ENCODE data around the gene GMDS. TPM values are rescaled to one million over a fixed set of nuclear protein-coding genes. Genes with fewer than 3 reads are reported as not detected.

Gene GMDS
- polyA plus RNA-seq, 1 donor (not counting 4 experiments of a cell fraction or from before 2014, with no cell fraction given), result 22.1 TPM

DNA sequence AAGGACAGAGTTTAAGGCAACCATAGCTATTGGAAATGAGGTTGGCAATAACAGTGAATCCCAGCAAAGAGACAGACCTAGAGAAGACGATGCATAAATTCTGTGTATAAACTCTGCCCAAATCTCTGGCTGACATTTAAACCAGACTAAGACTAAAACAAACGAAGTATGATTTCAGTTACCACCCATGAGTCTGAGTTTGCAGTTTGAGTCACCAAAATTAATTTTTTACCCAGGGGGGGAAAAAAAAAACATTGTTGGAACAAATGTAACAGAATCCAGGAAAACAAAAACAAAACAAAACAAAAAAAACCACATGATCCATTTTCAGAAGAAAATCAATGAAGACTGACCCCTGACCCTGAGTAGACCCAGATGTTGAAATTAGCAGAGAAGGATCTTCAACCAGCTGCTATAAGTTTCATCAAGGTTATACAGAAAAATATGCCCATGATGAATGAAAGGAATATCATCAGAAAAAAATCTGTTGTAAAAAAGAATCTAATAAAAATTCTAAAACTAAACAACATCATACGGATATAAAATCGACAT is 190.8 kb downstream of the GMDS start:
- Histone ChIP-seq H3K27me3 (ENCODE audit: control insufficient read depth, extremely low read depth, insufficient read depth, low read length) (no peaks in the 10 kb centered on the region), H2AFZ (ENCODE audit: control insufficient read depth, low read length) (no peak overlapping the region), H3K4me2 (ENCODE audit: control insufficient read depth, extremely low read depth, insufficient read depth, low read depth, low read length) (no peak overlapping the region), H3K9me3 (ENCODE audit: control insufficient read depth, low read depth, low read length) (no peaks in the 10 kb centered on the region), H3K4me1 (ENCODE audit: control insufficient read depth, extremely low read depth, insufficient read depth, low read length) (no peaks in the 10 kb centered on the region), H3K9ac (ENCODE audit: control insufficient read depth, extremely low read depth, insufficient read depth, low read length) (no peak overlapping the region), H3K36me3 (ENCODE audit: control insufficient read depth in 2 of 2, extremely low read depth in 1 of 2, insufficient read depth in 2 of 2, low read length in 2 of 2) (no peaks in the 10 kb centered on the region), H3K4me3 (ENCODE audit: control insufficient read depth in 2 of 3, extremely low read depth in 1 of 3, insufficient read depth in 2 of 3, low read depth in 1 of 3, low read length in 3 of 3) (no peak overlapping the region), H3K79me2 (ENCODE audit: control insufficient read depth, insufficient read depth, low read length) (no peaks in the 10 kb centered on the region), H3K9me1 (ENCODE audit: control insufficient read depth, extremely low read depth, insufficient read depth, low read length) (no peaks in the 10 kb centered on the region), H4K20me1 (ENCODE audit: control insufficient read depth, extremely low read depth, insufficient read depth, low read length) (no peaks in the 10 kb centered on the region), H3K27ac (ENCODE audit: control insufficient read depth, insufficient read depth, low read length) (no peak overlapping the region)
- DNase-seq (ENCODE audit: low read depth, low spot score) (no peak), FAIRE-seq (no peak)
- dilution Hi-C loops (cut with MboI; ENCODE audit: extremely low pct_ligation_motif_present, low sequenced_read_pairs), result no loop called here
- TF ChIP-seq, protein P1, sequence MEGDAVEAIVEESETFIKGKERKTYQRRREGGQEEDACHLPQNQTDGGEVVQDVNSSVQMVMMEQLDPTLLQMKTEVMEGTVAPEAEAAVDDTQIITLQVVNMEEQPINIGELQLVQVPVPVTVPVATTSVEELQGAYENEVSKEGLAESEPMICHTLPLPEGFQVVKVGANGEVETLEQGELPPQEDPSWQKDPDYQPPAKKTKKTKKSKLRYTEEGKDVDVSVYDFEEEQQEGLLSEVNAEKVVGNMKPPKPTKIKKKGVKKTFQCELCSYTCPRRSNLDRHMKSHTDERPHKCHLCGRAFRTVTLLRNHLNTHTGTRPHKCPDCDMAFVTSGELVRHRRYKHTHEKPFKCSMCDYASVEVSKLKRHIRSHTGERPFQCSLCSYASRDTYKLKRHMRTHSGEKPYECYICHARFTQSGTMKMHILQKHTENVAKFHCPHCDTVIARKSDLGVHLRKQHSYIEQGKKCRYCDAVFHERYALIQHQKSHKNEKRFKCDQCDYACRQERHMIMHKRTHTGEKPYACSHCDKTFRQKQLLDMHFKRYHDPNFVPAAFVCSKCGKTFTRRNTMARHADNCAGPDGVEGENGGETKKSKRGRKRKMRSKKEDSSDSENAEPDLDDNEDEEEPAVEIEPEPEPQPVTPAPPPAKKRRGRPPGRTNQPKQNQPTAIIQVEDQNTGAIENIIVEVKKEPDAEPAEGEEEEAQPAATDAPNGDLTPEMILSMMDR (optimal IDR thresholded peaks at IDR 0.05 in 1 of 3, IDR thresholded peaks at IDR 0.05 in 1 of 3, conservative IDR thresholded peaks at IDR 0.05 in 1 of 3; ENCODE audit: extremely low read depth in 1 of 3, insufficient read depth in 2 of 3, low read length in 3 of 3), result no peak
- TF ChIP-seq EZH2 (IDR thresholded peaks at IDR 0.05; ENCODE audit: low read length), result no peak

DNA sequence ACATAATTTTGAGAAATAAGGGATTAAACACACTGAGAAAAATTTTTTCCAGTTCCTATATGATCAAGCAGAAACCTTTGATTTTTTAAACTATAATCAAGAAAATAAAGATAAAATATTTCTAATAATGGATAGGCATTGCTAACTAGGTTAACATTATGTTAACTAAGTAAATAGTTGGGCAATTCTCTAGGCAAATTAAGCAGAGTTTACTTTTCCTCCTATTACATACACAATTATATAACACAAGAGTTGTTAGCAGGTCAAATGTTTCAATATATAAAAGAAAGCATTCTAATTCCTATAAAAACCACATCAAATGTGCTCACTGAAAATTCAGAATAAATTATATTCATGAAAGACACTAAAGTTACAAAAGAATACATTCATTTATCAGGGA is 191.7 kb downstream of the GMDS start:
- no peak for TF ChIP-seq EZH2 (IDR thresholded peaks at IDR 0.05; ENCODE audit: low read length)
- TF ChIP-seq, protein P1 (optimal IDR thresholded peaks at IDR 0.05 in 1 of 3, IDR thresholded peaks at IDR 0.05 in 1 of 3, conservative IDR thresholded peaks at IDR 0.05 in 1 of 3; ENCODE audit: extremely low read depth in 1 of 3, insufficient read depth in 2 of 3, low read length in 3 of 3), result no peak
- Histone ChIP-seq H3K27ac (ENCODE audit: control insufficient read depth, insufficient read depth, low read length) (no peak overlapping the region), H3K4me1 (ENCODE audit: control insufficient read depth, extremely low read depth, insufficient read depth, low read length) (no peaks in the 10 kb centered on the region), H3K79me2 (ENCODE audit: control insufficient read depth, insufficient read depth, low read length) (no peaks in the 10 kb centered on the region), H4K20me1 (ENCODE audit: control insufficient read depth, extremely low read depth, insufficient read depth, low read length) (no peaks in the 10 kb centered on the region), H3K27me3 (ENCODE audit: control insufficient read depth, extremely low read depth, insufficient read depth, low read length) (no peaks in the 10 kb centered on the region), H3K4me2 (ENCODE audit: control insufficient read depth, extremely low read depth, insufficient read depth, low read depth, low read length) (no peak overlapping the region), H3K9me3 (ENCODE audit: control insufficient read depth, low read depth, low read length) (no peaks in the 10 kb centered on the region), H3K4me3 (ENCODE audit: control insufficient read depth in 2 of 3, extremely low read depth in 1 of 3, insufficient read depth in 2 of 3, low read depth in 1 of 3, low read length in 3 of 3) (no peak overlapping the region), H3K9me1 (ENCODE audit: control insufficient read depth, extremely low read depth, insufficient read depth, low read length) (no peaks in the 10 kb centered on the region), H3K36me3 (ENCODE audit: control insufficient read depth in 2 of 2, extremely low read depth in 1 of 2, insufficient read depth in 2 of 2, low read length in 2 of 2) (no peaks in the 10 kb centered on the region), H2AFZ (ENCODE audit: control insufficient read depth, low read length) (no peak overlapping the region), H3K9ac (ENCODE audit: control insufficient read depth, extremely low read depth, insufficient read depth, low read length) (no peak overlapping the region)
- dilution Hi-C loops (cut with MboI; ENCODE audit: extremely low pct_ligation_motif_present, low sequenced_read_pairs), result no loop called here
- no peak for DNase-seq (ENCODE audit: low read depth, low spot score)
- FAIRE-seq, result no peak

Data from keratinocyte (primary cell).